Measurements from ENCODE around the gene ATP2B2. TPM values are rescaled to one million over a fixed set of nuclear protein-coding genes. Genes with fewer than 3 reads are reported as not detected.

ATP2B2 gene
- total and polyA plus RNA-seq, 2 of the 8 experiments (the other 6 are each of a cell fraction or from before 2014, with no cell fraction given), result 0.14 to 1.2 TPM

DNA sequence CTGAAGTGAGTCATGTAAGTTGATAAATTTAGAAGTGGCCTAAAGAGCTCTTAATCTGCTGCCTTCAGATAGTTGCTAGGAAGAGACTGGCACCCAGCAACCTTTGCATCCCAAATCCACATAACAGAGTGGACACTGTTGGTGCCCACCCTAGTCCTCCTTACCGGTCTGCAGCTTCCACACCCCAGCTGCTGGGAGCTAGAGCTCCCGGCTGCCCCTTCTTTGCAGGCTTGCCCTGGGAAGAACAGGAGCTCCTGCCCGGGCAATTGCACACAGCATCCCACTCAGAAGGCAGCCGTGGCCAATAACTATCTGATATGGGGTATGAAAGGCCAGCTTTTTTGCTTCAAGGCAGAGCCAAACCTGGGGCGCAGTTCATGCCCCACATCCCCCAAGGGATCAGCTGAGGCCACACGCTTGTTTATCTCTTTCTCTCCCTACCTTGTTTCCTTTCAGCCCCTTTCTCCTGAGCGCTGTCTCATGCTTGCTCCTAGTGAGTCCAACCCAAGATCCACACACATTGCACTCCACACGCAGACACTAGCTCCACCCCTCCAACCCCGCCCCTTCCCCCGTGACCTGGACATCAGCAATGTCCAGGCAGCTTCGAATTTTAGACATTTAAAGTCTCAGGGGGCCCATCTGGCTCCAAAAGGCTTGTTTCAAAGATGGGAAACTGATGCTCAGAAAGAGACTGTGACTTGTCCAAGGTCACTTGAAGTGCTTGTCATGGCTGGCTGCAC is 9.1 kb downstream of the ATP2B2 start:
- H3K14ac ChIP-seq (ENCODE audit: insufficient read length), result no peak overlapping the region
- H4K91ac ChIP-seq (replicated peaks; ENCODE audit: insufficient read length, low read length), result no peak overlapping the region
- no peak overlapping the region for H2AK5ac ChIP-seq (ENCODE audit: low read depth, low read length)
- H2BK120ac ChIP-seq (replicated peaks; ENCODE audit: low read depth, low read length), result no peak overlapping the region
- H3K56ac ChIP-seq (replicated peaks; ENCODE audit: insufficient read length, low read depth, low read length), result no peak overlapping the region
- 91% methylated on average over 11 of the region's 11 CpGs; no CpG with 5 or more reads in 1 of the 2 experiments for WGBS, 2 experiments (ENCODE audit: extremely low coverage in 1 of 2, insufficient coverage in 1 of 2, insufficient read length in 1 of 2, insufficient replicate concordance in 2 of 2, low coverage in 1 of 2, low lambda C conversion rate in 2 of 2, missing lambda C conversion rate in 1 of 2)
- H3K4me2 ChIP-seq (ENCODE audit: insufficient read depth in 1 of 2, low read depth in 2 of 2, low read length in 2 of 2), result no peak overlapping the region
- H3K9ac ChIP-seq (replicated peaks in 1 of 4; ENCODE audit: extremely low read depth in 1 of 4, low read depth in 3 of 4, low read length in 3 of 4), result no peak overlapping the region
- no peaks in the 10 kb centered on the region for H3K36me3 ChIP-seq (ENCODE audit: control insufficient read depth in 2 of 4, insufficient read depth in 4 of 4, low read length in 3 of 4)
- POLR2A ChIA-PET (ENCODE audit: partially characterized antibody), result interaction anchor here (0.9 to 1.1 kb wide), 2 partner anchors 10 to 16 kb away, joined by 3 to 4 read pairs; partner anchors contain the start of gene ATP2B2
- no peaks in the 10 kb centered on the region for H4K20me1 ChIP-seq (replicated peaks in 1 of 2; ENCODE audit: control insufficient read depth in 1 of 2, insufficient read depth in 2 of 2, low read length in 2 of 2)
- H4K8ac ChIP-seq (ENCODE audit: extremely low read depth, insufficient read depth, low read length), result no peak overlapping the region
- H3K79me1 ChIP-seq (ENCODE audit: low read depth, low read length), result no peaks in the 10 kb centered on the region
- no peaks in the 10 kb centered on the region for H3K23me2 ChIP-seq (ENCODE audit: low read depth, low read length)
- H2BK5ac ChIP-seq (ENCODE audit: low read depth, low read length), result no peak overlapping the region
- H2BK20ac ChIP-seq (ENCODE audit: low read length), result no peak overlapping the region
- no peak overlapping the region for H2BK15ac ChIP-seq (ENCODE audit: low read length)
- H3K4me3 ChIP-seq (ENCODE audit: extremely low read depth in 1 of 4, insufficient read depth in 2 of 4, low read depth in 3 of 4, low read length in 4 of 4), result no peak overlapping the region
- H4K5ac ChIP-seq (ENCODE audit: insufficient read length, low read depth, low read length), result no peak overlapping the region
- DNase-seq (ENCODE audit: low read depth in 1 of 2, low spot score in 2 of 2) (no peak), FAIRE-seq (no peak)
- no peaks in the 10 kb centered on the region for H3K27me3 ChIP-seq (replicated peaks in 1 of 4; ENCODE audit: control insufficient read depth in 3 of 4, extremely low read depth in 1 of 4, insufficient read depth in 3 of 4, low read length in 3 of 4)
- H3K27ac ChIP-seq (ENCODE audit: low read depth, low read length), result no peak overlapping the region
- peaks cover 0 to 6% (median 0%) of the 10 kb centered on the region in 4 experiments; a peak in 1 of 7 replicates for H3K4me1 ChIP-seq (replicated peaks in 1 of 4; ENCODE audit: control insufficient read depth in 3 of 4, insufficient read depth in 4 of 4, low read length in 3 of 4)
- H2AFZ ChIP-seq (ENCODE audit: low read length), result no peak overlapping the region
- H3K79me2 ChIP-seq (ENCODE audit: control insufficient read depth in 1 of 2, insufficient read depth in 2 of 2, low read length in 2 of 2), result no peaks in the 10 kb centered on the region
- no peaks in the 10 kb centered on the region for H3K9me3 ChIP-seq (ENCODE audit: insufficient read depth in 2 of 2, low read depth in 1 of 2, low read length in 1 of 2)
- H3K18ac ChIP-seq (ENCODE audit: extremely low read depth, low read length), result no peak overlapping the region
- no peak overlapping the region for H3K23ac ChIP-seq (ENCODE audit: insufficient read length)
- no peak overlapping the region for H3K4ac ChIP-seq (replicated peaks; ENCODE audit: insufficient read length, low read depth, low read length)
- H2BK12ac ChIP-seq (ENCODE audit: low read depth, low read length), result no peak overlapping the region
- CTCF ChIA-PET (ENCODE audit: partially characterized antibody), result interaction anchor here (0.7 to 1.9 kb wide), 9 partner anchors 8 to 1247 kb away, joined by 3 to 4 read pairs (median 3); partner anchors contain the start of gene SRGAP3
- TF ChIP-seq CEBPB (IDR thresholded peaks at IDR 0.05; ENCODE audit: low read depth, low read length) (no peak), BRCA1 (IDR thresholded peaks at IDR 0.05; ENCODE audit: low read depth, low read length) (no peak), KDM1A (IDR thresholded peaks at IDR 0.05; ENCODE audit: borderline replicate concordance, low read length) (no peak), TCF12 (IDR thresholded peaks at IDR 0.05; ENCODE audit: low read depth, low read length) (no peak), POLR2A (IDR thresholded peaks at IDR 0.05; ENCODE audit: control extremely low read depth in 1 of 2, low read depth in 2 of 2, low read length in 2 of 2) (no peak), BACH1 (IDR thresholded peaks at IDR 0.05; ENCODE audit: low read length) (no peak), POU5F1 (IDR thresholded peaks at IDR 0.05; ENCODE audit: low read depth, low read length) (no peak), SP2 (IDR thresholded peaks at IDR 0.05; ENCODE audit: low read length) (no peak), HDAC2 (IDR thresholded peaks at IDR 0.05; ENCODE audit: borderline replicate concordance in 1 of 2, low read depth in 2 of 2, low read length in 2 of 2) (no peak), KDM4A (IDR thresholded peaks at IDR 0.05; ENCODE audit: low read depth, low read length, severe bottlenecking) (no peak)
- TF ChIP-seq, protein P1, sequence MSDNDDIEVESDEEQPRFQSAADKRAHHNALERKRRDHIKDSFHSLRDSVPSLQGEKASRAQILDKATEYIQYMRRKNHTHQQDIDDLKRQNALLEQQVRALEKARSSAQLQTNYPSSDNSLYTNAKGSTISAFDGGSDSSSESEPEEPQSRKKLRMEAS (IDR thresholded peaks at IDR 0.05), result no peak
- TF ChIP-seq, protein P2, sequence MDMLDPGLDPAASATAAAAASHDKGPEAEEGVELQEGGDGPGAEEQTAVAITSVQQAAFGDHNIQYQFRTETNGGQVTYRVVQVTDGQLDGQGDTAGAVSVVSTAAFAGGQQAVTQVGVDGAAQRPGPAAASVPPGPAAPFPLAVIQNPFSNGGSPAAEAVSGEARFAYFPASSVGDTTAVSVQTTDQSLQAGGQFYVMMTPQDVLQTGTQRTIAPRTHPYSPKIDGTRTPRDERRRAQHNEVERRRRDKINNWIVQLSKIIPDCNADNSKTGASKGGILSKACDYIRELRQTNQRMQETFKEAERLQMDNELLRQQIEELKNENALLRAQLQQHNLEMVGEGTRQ (IDR thresholded peaks at IDR 0.05; ENCODE audit: low read length), result no peak

All from H1 (cell line).